LNCaP clone FGC (cell line): ENCODE results near the gene RASEF.
"Not testable (repeated sequence)": the region's sequence is repeated elsewhere in the genome, so short reads cannot be mapped to it uniquely, and the experiment has no call there.

Experiments
- DNase-seq: peaks from one replicate; pipeline ENCODE4 v3.0.0-alpha.2; 2011; ENCODE audit warnings: low read depth
- H3K4me3 ChIP-seq: 2 replicates; pipeline ENCODE4 v1.5.1; 2011; ENCODE audit warnings: mild to moderate bottlenecking, low read depth, low read length, control low read depth
- TF ChIP-seq, protein P1 (sequence below): IDR thresholded peaks from 2 replicates; pipeline ENCODE4 v1.5.1; 2012; ENCODE audit warnings: mild to moderate bottlenecking; ENCODE audit not compliant: control insufficient read depth, insufficient read depth; ENCODE audit errors: extremely low read depth

Gene RASEF

DNA sequence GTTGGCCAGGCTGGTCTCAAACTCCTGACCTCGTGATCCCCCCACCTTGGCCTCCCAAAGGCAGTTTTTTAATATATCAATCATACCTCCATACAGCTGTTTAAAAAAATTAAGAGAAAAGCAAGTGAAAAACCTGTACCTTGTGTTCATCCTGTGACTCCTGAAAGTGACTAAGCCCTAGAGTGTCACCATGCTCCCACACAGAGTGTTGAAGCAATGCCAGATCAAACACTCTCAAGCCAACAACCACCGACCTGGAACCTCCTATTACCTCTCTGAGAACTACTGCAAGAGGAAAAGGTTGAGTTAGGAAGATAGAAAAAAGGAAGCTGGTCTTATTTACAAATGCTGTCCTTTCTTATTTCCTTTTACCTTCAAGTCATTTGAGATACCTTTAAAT, 123.5 kb downstream of the RASEF start:
- TF ChIP-seq, protein P1, sequence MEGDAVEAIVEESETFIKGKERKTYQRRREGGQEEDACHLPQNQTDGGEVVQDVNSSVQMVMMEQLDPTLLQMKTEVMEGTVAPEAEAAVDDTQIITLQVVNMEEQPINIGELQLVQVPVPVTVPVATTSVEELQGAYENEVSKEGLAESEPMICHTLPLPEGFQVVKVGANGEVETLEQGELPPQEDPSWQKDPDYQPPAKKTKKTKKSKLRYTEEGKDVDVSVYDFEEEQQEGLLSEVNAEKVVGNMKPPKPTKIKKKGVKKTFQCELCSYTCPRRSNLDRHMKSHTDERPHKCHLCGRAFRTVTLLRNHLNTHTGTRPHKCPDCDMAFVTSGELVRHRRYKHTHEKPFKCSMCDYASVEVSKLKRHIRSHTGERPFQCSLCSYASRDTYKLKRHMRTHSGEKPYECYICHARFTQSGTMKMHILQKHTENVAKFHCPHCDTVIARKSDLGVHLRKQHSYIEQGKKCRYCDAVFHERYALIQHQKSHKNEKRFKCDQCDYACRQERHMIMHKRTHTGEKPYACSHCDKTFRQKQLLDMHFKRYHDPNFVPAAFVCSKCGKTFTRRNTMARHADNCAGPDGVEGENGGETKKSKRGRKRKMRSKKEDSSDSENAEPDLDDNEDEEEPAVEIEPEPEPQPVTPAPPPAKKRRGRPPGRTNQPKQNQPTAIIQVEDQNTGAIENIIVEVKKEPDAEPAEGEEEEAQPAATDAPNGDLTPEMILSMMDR = no peak
- peak; percentile 81 for DNase-seq
- no peak overlapping the region for H3K4me3 ChIP-seq

DNA sequence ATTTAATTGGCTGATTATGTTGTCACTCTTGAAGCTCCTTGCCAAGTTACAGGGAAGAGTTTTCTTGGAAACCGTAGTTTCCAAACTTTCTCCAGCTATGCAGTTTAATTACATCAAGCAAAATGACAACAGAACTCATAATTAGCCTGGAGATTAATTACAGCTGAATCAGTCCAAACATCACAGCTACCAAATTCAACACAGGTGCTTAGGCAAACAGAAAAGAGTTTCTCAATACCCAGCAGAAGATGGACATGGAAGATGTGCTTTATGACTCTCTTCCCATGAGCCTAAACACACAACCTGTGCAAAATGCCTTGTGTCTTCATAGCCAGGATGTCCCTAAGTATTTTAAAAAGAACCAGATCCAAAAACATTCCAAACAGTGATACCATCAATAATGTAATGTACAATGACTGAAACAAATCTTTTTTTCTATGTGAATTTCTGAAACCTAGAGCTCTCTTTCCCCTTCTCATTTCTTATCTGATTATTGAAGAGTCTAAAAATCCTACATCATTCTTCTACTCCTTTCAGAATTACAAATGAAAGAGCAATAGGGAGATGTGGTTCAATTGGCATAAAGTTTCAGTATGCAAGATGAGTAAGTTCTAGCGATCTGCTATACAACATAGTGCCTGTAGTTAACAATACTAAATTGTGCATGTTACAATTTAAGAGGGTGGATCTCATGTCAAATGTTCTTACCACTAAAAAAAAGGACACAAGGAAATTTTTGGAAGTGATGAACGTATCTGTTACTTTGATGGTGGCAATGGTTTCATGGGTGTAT, 124.3 kb downstream of the RASEF start:
- TF ChIP-seq, protein P1 = no peak
- no peak overlapping the region for H3K4me3 ChIP-seq
- DNase-seq = no peak

DNA sequence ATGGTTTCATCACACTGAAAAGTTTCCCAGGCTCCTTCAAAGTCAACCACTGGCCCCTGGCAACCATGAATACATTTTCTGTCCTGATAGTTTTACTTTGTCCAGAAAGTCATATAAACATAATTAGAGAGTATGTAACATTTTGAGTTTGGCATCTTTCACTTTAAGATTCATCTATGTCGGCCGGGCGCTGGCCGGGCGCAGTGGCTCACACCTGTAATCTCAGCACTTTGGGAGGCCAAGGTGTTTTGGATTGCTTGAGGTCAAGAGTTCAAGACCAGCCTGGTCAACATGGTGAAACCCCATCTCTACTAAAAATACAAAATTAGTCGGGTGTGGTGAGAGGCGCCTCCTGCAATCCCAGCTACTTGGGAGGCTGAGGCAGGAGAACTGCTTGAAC, 126.4 kb downstream of the RASEF start:
- DNase-seq, H3K4me3 ChIP-seq: not testable (repeated sequence)

DNA sequence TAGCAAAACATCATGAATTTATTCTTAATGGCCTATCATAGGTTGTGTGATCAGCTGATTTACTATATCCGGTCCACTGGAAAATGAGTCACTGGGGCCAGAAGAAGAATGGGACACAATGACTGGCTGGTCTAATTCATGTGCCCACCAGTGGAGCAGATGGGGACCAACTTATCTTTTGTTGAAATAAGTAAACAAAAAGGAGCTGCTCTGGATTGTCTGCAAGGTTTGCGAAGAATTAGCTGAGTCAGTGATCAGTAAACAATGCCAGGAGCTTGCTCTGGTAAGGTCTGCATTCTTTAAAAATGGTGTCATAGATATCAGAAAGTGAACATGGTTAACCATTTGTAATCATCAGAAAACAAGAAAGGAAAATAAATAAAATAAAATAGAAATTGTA, 128.0 kb downstream of the RASEF start:
- TF ChIP-seq, protein P1 = no peak
- DNase-seq = peak; percentile 18
- no peak overlapping the region for H3K4me3 ChIP-seq

DNA sequence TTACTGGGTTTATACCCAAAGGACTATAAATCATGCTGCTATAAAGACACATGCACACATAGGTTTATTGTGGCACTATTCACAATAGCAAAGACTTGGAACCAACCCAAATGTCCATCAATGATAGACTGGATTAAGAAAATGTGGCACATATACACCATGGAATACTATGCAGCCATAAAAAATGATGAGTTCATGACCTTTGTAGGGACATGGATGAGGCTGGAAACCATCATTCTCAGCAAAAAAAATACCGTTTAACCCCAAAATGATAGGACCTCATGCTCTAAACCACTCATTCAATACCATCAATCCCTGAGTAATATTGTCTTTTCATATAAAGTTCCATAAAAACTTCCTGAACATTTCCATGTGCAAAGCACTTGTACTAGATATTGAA, 128.9 kb downstream of the RASEF start:
- not testable (repeated sequence) for H3K4me3 ChIP-seq, DNase-seq

DNA sequence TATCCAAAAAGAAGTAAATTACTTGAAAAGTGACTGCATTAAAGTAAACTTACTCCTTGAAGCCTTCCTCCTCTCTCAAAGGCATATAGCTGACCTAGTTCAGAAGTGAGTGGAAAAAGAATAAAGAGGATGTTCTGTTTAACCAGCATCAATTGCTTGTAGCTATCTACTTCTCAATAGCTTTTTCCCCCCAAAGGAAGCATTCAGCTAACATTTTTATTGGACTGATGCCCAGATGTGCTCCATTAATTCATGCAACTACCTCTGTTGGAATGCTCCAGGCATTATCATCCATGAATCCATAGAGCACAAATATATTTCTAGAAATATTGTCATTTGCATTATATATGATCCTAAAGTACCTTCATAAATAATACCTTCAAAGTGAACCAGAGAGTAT, 132.8 kb downstream of the RASEF start:
- TF ChIP-seq, protein P1 = no peak
- no peak overlapping the region for H3K4me3 ChIP-seq
- no peak for DNase-seq
